ENCODE results near the gene NFATC1. TPM values are rescaled to one million over a fixed set of nuclear protein-coding genes. Genes with fewer than 3 reads are reported as not detected.

Gene NFATC1
- polyA plus RNA-seq, 1 donor: 5.2 TPM

- no peak for DNase-seq
Measured at GRCh38 chr18:79405019-79405780, 9.5 kb downstream of the NFATC1 start.

GRCh38 chr18:79405781-79406575 is 10.2 kb downstream of the NFATC1 start:
- DNase-seq: no peak

- DNase-seq: no peak
Measured at GRCh38 chr18:79406708-79407107, 11.0 kb downstream of the NFATC1 start.

GRCh38 chr18:79409313-79409712 is 13.6 kb downstream of the NFATC1 start:
- DNase-seq: no peak

GRCh38 chr18:79410171-79410641 is 14.5 kb downstream of the NFATC1 start:
- no peak for DNase-seq

- DNase-seq: no peak
Measured at GRCh38 chr18:79410731-79411613, 15.2 kb downstream of the NFATC1 start.

GRCh38 chr18:79411614-79412526 is 16.1 kb downstream of the NFATC1 start:
- DNase-seq: no peak

- no peak for DNase-seq
Measured at GRCh38 chr18:79413025-79413424, 17.3 kb downstream of the NFATC1 start.

GRCh38 chr18:79413426-79413825 is 17.7 kb downstream of the NFATC1 start:
- no peak for DNase-seq

- DNase-seq: no peak
Measured at GRCh38 chr18:79413901-79414300, 18.2 kb downstream of the NFATC1 start.

- DNase-seq: no peak
Measured at GRCh38 chr18:79416022-79416676, 20.4 kb downstream of the NFATC1 start.

- no peak for DNase-seq
Measured at GRCh38 chr18:79416677-79417052, 20.9 kb downstream of the NFATC1 start.

GRCh38 chr18:79418236-79418635 is 22.5 kb downstream of the NFATC1 start:
- DNase-seq: no peak

- no peak for DNase-seq
Measured at GRCh38 chr18:79418642-79419041, 22.9 kb downstream of the NFATC1 start.

GRCh38 chr18:79420033-79420745 is 24.5 kb downstream of the NFATC1 start:
- no peak for DNase-seq

GRCh38 chr18:79421275-79421857 is 25.6 kb downstream of the NFATC1 start:
- no peak for DNase-seq

GRCh38 chr18:79422022-79422782 is 26.5 kb downstream of the NFATC1 start:
- DNase-seq: no peak

GRCh38 chr18:79422783-79423165 is 27.0 kb downstream of the NFATC1 start:
- no peak for DNase-seq
